Measurements from ENCODE around the gene KLHL3. TPM values are rescaled to one million over a fixed set of nuclear protein-coding genes. Genes with fewer than 3 reads are reported as not detected.

The KLHL3 gene
- total RNA-seq, 4 donors from 2014 or later: 0.46 to 4.6 (median 1.7) TPM

DNA sequence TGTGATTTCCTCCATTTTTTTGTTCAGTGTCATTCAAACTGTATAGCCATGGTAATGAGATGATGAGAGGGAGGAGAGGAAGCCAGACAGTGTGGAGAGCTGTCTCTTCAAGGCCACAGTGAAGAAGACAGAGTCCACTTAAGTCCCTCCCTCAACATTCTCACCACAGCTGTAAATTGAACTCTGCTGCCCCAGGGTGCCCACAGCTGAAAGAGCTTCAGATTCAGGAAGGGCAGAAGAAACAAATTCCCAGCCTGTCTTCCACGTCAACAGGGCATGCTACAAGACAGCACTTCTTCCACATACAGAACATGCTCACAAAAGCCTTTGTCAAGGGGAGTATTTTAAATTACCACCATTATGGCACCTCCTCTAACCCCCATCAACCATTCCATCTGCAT is 100.4 kb downstream of the KLHL3 start:
- TF ChIP-seq, protein P1, sequence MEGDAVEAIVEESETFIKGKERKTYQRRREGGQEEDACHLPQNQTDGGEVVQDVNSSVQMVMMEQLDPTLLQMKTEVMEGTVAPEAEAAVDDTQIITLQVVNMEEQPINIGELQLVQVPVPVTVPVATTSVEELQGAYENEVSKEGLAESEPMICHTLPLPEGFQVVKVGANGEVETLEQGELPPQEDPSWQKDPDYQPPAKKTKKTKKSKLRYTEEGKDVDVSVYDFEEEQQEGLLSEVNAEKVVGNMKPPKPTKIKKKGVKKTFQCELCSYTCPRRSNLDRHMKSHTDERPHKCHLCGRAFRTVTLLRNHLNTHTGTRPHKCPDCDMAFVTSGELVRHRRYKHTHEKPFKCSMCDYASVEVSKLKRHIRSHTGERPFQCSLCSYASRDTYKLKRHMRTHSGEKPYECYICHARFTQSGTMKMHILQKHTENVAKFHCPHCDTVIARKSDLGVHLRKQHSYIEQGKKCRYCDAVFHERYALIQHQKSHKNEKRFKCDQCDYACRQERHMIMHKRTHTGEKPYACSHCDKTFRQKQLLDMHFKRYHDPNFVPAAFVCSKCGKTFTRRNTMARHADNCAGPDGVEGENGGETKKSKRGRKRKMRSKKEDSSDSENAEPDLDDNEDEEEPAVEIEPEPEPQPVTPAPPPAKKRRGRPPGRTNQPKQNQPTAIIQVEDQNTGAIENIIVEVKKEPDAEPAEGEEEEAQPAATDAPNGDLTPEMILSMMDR (IDR thresholded peaks at IDR 0.05 in 4 of 5, conservative IDR thresholded peaks at IDR 0.05 in 1 of 5): no peak
- no peak for TF ChIP-seq POLR2A (IDR thresholded peaks at IDR 0.05)
- DNase-seq: no peak
- Histone ChIP-seq H3K36me3 (no peaks in the 10 kb centered on the region), H3K27ac (no peak overlapping the region), H3K9me3 (no peaks in the 10 kb centered on the region), H3K27me3 (no peaks in the 10 kb centered on the region), H3K4me1 (no peaks in the 10 kb centered on the region), H3K4me3 (no peak overlapping the region)
- intact Hi-C loops (cut with DNase I; ENCODE audit: low total_unique reads): no loop called here
- in situ Hi-C loops (cut with MboI; ENCODE audit: low sequenced_read_pairs in 4 of 4): loop anchor here in 1 of 4 donors (25.0 kb wide), 1 partner anchor 502 kb away; the partner anchor contains the start of gene NME5
- ATAC-seq: no peak

DNA sequence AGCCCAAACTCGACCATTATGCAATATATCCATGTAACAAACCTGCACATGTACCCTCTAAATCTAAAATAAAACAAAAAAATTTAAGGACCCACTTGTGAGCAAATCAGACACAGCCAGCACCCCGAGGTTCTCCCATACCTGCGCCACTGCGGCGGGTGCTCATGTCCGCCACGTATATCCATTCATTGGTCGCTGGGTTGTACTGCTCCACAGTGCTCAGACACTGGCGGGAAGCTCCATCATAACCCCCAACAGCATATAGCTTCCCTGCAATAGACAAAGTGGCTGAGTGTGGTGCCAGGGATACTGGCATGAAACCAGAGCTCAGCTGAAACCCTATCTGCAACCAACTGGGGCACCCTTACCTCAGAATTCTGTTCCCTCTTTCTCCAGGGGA is 102.0 kb downstream of the KLHL3 start:
- no peak for ATAC-seq
- no peak overlapping the region for H3K27ac ChIP-seq
- intact Hi-C loops (cut with DNase I; ENCODE audit: low total_unique reads) (no loop called here), in situ Hi-C loops (cut with MboI; ENCODE audit: low sequenced_read_pairs in 4 of 4) (loop anchor here in 1 of 4 donors (25.0 kb wide), 1 partner anchor 503 kb away; the partner anchor contains the start of gene NME5)
- no peaks in the 10 kb centered on the region for H3K9me3 ChIP-seq
- H3K36me3 ChIP-seq: no peaks in the 10 kb centered on the region
- H3K4me3 ChIP-seq: no peak overlapping the region
- no peak for DNase-seq
- H3K27me3 ChIP-seq: no peaks in the 10 kb centered on the region
- H3K4me1 ChIP-seq: peaks cover 5 to 8% of the 10 kb centered on the region in 2 donors
- TF ChIP-seq, protein P1 (IDR thresholded peaks at IDR 0.05 in 4 of 5, conservative IDR thresholded peaks at IDR 0.05 in 1 of 5): no peak
- TF ChIP-seq POLR2A (IDR thresholded peaks at IDR 0.05): no peak

DNA sequence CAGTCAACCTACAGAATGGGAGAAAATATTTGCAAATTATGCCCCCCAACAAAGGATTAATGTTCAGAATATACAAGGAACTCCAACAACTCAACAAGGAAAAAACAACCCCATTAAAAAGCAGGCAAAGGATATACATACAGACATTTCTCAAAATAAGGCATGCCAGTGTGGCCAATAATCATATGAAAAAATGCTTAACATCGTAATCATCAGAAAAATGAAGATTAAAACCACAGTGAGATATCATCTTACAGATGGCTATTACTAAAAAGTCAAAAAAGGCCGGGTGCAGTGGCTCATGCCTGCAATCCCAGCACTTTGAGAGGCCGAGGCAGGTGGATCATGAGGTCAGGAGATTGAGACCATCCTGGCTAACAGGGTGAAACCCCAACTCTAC is 103.2 kb downstream of the KLHL3 start:
- no peak overlapping the region for H3K27ac ChIP-seq
- intact Hi-C loops (cut with DNase I; ENCODE audit: low total_unique reads) (no loop called here), in situ Hi-C loops (cut with MboI; ENCODE audit: low sequenced_read_pairs in 4 of 4) (loop anchor here in 1 of 4 donors (25.0 kb wide), 1 partner anchor 505 kb away; the partner anchor contains the start of gene NME5)
- H3K4me3 ChIP-seq: no peak overlapping the region
- no peaks in the 10 kb centered on the region for H3K36me3 ChIP-seq
- ATAC-seq: no peak
- H3K27me3 ChIP-seq: no peaks in the 10 kb centered on the region
- no peak for DNase-seq
- no peak for TF ChIP-seq POLR2A (IDR thresholded peaks at IDR 0.05)
- TF ChIP-seq, protein P1 (IDR thresholded peaks at IDR 0.05 in 4 of 5, conservative IDR thresholded peaks at IDR 0.05 in 1 of 5): no peak
- no peaks in the 10 kb centered on the region for H3K9me3 ChIP-seq
- peaks cover 5 to 11% of the 10 kb centered on the region in 2 donors for H3K4me1 ChIP-seq

DNA sequence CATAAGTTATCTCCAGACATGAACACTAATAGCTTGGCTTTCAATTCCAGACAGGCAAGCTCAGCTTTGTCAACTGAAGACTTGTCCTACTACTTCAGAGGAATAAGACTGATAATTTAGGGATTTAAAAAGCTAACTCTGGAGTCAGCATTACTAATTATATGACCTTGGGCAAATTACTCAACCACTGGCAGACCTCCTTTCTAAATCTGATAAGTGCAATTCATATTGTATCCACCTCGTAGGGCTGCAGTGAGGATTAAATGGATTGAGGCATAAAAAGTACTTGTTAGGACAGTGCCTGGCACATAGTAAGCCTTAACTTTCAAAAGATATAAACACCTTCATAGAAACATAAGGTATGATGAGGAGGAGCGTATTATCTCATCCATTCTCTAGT is 104.4 kb downstream of the KLHL3 start:
- no peaks in the 10 kb centered on the region for H3K9me3 ChIP-seq
- in situ Hi-C loops (cut with MboI; ENCODE audit: low sequenced_read_pairs in 4 of 4): loop anchor here in 1 of 4 donors (25.0 kb wide), 1 partner anchor 506 kb away; the partner anchor contains the start of gene NME5
- TF ChIP-seq POLR2A (IDR thresholded peaks at IDR 0.05): no peak
- TF ChIP-seq, protein P1 (IDR thresholded peaks at IDR 0.05 in 4 of 5, conservative IDR thresholded peaks at IDR 0.05 in 1 of 5): no peak
- no peak for DNase-seq
- H3K4me3 ChIP-seq: no peak overlapping the region
- H3K27ac ChIP-seq: no peak overlapping the region
- no peaks in the 10 kb centered on the region for H3K36me3 ChIP-seq
- peaks cover 5 to 17% of the 10 kb centered on the region in 2 donors for H3K4me1 ChIP-seq
- H3K27me3 ChIP-seq: no peaks in the 10 kb centered on the region
- ATAC-seq: no peak
- intact Hi-C loops (cut with DNase I; ENCODE audit: low total_unique reads): no loop called here

DNA sequence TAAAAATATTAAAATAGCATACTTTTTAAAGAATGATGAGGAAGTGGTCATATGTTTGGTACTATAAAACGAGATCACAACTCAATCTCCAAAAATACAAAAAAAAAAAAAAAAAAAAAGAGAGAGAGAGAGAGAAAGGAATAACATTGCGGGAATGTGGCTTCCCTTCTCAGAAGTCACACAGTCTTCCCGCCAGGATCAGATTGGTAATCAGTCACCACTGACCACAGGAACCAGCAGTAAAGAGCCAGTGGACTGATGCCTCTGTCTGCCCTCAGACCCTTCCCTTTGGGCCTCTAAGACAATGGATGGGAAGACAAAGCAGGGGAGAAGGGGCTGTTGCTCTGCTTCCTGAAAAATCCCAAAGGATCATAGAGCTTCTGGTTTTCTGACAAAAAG is 104.9 kb downstream of the KLHL3 start:
- Histone ChIP-seq H3K36me3 (no peaks in the 10 kb centered on the region), H3K9me3 (no peaks in the 10 kb centered on the region), H3K27ac (no peak overlapping the region), H3K4me3 (no peak overlapping the region), H3K27me3 (no peaks in the 10 kb centered on the region), H3K4me1 (peaks cover 5 to 17% of the 10 kb centered on the region in 2 donors)
- intact Hi-C loops (cut with DNase I; ENCODE audit: low total_unique reads): loop anchor here (1.0 kb wide), 1 partner anchor 29 kb away; no protein-coding TSS in a partner anchor
- TF ChIP-seq, protein P1 (IDR thresholded peaks at IDR 0.05 in 4 of 5, conservative IDR thresholded peaks at IDR 0.05 in 1 of 5): no peak
- no peak for TF ChIP-seq POLR2A (IDR thresholded peaks at IDR 0.05)
- in situ Hi-C loops (cut with MboI; ENCODE audit: low sequenced_read_pairs in 4 of 4): loop anchor here in 1 of 4 donors (25.0 kb wide), 1 partner anchor 506 kb away; the partner anchor contains the start of gene NME5
- DNase-seq (no peak), ATAC-seq (no peak)
